Measurements from ENCODE around the gene MFAP1.

- TF ChIP-seq, protein P1, sequence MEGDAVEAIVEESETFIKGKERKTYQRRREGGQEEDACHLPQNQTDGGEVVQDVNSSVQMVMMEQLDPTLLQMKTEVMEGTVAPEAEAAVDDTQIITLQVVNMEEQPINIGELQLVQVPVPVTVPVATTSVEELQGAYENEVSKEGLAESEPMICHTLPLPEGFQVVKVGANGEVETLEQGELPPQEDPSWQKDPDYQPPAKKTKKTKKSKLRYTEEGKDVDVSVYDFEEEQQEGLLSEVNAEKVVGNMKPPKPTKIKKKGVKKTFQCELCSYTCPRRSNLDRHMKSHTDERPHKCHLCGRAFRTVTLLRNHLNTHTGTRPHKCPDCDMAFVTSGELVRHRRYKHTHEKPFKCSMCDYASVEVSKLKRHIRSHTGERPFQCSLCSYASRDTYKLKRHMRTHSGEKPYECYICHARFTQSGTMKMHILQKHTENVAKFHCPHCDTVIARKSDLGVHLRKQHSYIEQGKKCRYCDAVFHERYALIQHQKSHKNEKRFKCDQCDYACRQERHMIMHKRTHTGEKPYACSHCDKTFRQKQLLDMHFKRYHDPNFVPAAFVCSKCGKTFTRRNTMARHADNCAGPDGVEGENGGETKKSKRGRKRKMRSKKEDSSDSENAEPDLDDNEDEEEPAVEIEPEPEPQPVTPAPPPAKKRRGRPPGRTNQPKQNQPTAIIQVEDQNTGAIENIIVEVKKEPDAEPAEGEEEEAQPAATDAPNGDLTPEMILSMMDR (IDR thresholded peaks at IDR 0.05) = no peak
- TF ChIP-seq POLR2AphosphoS5 (IDR thresholded peaks at IDR 0.05) (no peak), POLR2A (IDR thresholded peaks at IDR 0.05; ENCODE audit: low read depth) (no peak)
Observed at GRCh38 chr15:43793647-43794046, 30.8 kb downstream of the MFAP1 start.
